HG03469 (cell line): Measurements from ENCODE around the gene WDR75.
"Not testable (repeated sequence)": the region's sequence is repeated elsewhere in the genome, so short reads cannot be mapped to it uniquely, and the experiment has no call there.

Source experiments
- ATAC-seq: cut with Tn5 transposase; IDR thresholded peaks from one replicate; pipeline ENCODE4 v1.9.1; 2021; ENCODE audit warnings: mild to moderate bottlenecking, moderate library complexity, moderate number of reproducible peaks; ENCODE audit not compliant: unreplicated experiment

The WDR75 gene

GRCh38 chr2:189440644-189440946 lies 679 bp upstream of the WDR75 start:
- peak; percentile 17 for ATAC-seq

GRCh38 chr2:189441709-189442074 lies 418 bp downstream of the WDR75 start:
- no peak for ATAC-seq

DNA sequence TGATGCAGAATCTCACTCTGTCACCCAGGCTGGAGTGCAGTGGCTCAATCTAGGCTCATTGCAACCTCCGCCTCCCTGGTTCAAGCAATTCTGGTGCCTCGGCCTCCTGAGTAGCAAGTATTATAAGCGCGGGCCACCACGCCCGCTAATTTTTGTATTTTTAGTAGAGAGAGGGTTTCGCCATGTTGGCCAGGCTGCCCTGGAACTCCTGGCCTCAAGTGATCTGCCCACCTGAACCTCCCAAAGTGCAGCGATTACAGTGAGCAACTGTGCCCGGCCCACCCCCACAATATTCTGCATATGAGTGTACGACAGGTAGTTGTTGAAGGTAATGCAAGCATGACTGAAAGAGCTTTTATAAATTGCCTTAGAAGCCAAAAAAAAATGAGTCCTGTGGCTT lies 1.2 kb downstream of the WDR75 start:
- no peak for ATAC-seq

- peak; percentile 25 for ATAC-seq
These were observed 3.0 kb downstream of the WDR75 start for GRCh38 chr2:189444322-189444721.

- ATAC-seq = no peak
These were observed 5.5 kb downstream of the WDR75 start for GRCh38 chr2:189446780-189447179.

DNA sequence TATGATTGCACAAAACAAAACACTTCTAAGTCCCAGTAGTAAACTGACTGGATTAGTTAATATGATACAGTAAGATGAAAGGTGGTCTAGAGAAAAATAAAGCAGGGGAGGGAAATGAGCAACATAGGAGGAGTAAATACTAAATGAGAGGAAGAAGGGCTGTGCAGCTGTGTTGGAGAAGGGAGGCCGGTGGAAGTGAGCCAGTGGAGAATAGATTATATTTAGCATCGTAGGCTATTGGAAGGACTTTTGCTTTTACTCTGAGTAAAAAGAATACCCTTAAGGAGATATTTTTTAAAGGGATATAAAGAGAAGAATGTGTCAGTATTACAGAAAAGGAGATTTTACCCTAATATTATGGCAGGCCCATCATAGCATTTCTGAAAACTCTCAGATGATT lies 12.7 kb downstream of the WDR75 start:
- ATAC-seq = no peak

DNA sequence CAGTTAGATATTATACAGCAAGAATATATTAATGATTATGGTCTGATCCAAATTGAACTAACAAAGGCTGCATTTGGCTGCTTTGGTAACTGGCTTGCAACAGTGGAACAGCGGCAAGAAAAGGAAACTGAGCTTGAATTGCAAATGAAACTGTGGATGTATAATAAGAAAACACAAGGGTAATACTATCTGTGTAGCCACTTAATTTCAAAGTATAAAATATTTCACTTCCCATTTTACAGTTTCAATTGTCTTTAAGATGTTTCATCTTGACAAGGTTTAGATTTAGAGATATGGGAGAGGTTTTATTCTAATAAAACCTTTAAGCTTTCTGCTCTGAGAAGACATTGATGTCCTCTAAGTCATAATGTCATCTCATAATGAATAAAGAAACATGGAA lies 23.8 kb downstream of the WDR75 start:
- ATAC-seq = no peak

DNA sequence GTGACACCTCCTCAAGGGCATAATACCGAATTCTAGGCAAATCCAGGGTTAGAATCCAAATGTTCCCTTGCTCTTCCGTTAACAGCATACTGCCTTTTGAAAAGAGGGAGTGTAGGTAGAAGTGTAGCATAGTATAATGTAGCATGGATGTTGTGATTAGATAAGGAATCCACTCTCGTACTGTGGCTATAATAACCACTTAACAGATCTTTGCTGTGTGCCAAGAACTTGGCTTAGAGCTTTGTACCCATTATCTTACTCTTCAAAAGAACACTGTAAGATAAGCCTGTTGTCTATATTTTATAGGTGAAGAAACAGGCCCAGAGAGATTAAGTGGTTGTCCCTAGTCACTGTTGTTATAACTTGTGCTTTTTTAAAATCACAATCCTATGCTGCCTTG lies 24.2 kb downstream of the WDR75 start:
- no peak for ATAC-seq

- no peak for ATAC-seq
These were observed 24.8 kb downstream of the WDR75 start for GRCh38 chr2:189466046-189466445.

GRCh38 chr2:189466656-189467055 lies 25.4 kb downstream of the WDR75 start:
- ATAC-seq = no peak

DNA sequence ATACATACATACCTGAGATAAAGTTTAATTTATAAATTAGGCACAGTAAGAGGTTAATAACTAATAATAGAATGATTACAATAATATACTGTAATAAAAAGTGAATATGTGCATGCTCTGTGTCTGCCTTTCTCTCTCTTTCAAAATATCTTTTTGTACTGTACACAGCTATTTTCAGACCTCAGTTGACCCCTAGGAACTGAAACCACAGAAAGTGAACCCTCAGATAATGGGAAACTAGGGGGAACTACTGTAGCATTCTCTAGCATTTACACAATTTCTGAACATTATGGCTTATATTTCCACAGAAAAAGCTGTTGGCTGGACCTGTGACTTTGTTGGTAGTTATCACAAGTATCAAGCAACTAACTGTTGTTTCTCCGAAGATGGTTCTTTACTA lies 25.9 kb downstream of the WDR75 start:
- ATAC-seq = no peak

GRCh38 chr2:189467593-189467992 lies 26.3 kb downstream of the WDR75 start:
- ATAC-seq = no peak

GRCh38 chr2:189474526-189474925 lies 33.3 kb downstream of the WDR75 start:
- no peak for ATAC-seq

- ATAC-seq = no peak
These were observed 36.5 kb downstream of the WDR75 start for GRCh38 chr2:189477756-189478155.

DNA sequence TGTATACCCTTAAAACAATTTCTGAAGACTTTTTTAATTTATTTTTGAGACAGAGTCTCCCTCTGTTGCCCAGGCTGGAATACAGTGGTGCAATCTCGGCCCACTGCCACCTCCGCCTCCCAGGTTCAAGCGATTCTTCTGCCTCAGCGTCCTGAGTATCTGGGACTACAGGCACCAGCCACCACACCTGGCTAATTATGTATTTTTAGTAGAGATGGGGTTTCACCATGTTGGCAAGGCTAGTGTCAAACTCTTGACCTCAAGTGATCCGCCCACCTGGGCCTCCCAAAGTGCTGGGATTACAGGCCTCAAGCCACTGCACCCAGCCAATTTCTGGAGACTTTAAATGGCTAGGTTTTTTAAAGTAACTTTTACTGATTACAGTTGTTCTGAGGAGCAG lies 37.0 kb downstream of the WDR75 start:
- ATAC-seq = not testable (repeated sequence)

GRCh38 chr2:189481071-189481470 lies 39.8 kb downstream of the WDR75 start:
- ATAC-seq = no peak

DNA sequence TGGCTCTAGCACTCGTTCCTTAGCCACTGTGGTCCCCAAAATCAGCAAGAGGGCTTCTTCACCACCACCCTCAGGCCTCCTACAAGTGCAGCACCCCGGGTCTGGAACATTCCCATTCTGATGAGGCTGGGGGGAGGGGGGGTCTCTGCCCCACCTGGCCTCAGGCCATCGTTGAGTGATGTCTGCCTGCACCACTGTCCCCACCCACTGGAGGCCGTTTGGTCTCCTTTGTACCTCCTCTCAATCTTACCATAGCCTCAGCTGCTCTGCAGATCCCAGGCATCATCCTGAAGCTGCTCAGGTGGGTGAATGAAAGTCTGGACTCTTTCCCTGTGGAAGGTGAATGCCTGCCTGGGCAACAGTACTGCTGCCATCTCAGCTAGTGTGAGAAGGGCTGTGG lies 42.3 kb downstream of the WDR75 start:
- no peak for ATAC-seq

- no peak for ATAC-seq
These were observed 42.9 kb downstream of the WDR75 start for GRCh38 chr2:189483980-189484740.

GRCh38 chr2:189485146-189485545 lies 43.9 kb downstream of the WDR75 start:
- ATAC-seq = no peak

DNA sequence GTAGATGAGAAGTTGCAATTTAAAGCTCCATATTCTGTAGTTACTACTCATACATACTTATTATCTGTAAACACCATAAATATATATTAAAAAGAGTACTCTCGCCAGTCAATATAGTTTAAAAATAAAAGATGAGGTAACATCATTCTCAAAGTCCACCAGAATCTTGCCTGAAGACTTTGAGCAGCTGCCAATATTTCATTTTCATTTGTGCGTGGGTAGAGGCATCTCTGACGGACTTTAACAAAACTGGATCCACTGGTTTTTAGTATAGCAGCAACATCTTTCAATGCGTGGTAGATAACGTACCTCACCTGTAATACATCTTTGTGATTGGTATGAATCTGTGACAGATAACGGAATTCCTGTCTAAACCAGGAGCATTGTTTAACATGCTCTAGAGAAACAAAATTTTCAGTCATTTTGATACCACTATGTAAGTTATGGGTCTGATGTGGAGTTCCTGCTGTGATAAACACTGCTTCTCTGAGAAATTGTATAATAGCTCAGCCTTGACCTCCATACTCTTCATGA lies 45.0 kb downstream of the WDR75 start:
- no peak for ATAC-seq

DNA sequence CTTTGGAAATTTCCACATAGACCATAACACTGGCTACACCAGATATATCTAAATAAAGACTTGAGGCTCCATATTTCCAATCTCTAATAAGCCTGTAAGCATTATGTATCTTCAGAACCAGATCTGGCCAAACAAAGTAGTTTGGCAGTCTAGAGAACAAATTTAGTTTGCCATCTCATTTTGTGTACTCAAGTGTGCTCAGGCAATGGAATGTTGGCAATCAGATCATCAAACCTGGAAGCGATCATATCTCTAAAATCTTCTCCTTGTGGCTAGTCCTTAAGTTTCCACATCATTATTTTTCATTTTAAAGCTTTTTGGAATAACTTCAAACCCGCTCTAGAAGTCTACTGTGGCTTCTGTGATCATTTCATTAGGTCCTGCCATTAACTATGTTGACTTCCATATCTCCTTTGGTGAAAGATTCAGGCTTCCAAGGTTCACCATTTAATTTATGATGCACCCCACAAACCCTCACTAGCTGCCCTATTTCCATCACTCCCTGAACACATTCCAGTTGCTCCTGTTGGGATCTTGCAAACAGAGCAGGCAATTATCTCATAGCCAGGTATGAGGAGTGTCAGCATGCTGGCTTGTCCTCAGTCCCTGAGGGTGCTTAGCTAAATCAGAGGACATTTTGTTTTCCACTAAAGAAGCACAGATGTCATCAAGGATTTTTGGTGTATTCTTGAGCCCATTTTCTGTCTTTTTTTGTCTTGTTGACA lies 46.2 kb downstream of the WDR75 start:
- no peak for ATAC-seq

DNA sequence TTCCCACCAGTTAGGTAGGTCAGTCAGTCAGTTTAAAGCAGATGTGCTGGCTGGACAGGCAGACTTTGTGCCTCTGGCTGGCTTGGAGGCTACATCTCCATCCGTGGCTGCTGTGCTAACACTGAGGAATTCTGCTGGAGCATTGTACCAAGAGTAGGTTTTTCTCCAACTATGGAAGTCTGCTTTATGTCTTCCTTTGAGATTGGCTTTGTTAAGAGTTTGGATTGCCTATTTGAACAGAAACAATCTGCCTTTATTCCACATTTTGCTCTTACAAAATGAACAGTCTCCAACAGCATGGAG lies 46.7 kb downstream of the WDR75 start:
- ATAC-seq = no peak

DNA sequence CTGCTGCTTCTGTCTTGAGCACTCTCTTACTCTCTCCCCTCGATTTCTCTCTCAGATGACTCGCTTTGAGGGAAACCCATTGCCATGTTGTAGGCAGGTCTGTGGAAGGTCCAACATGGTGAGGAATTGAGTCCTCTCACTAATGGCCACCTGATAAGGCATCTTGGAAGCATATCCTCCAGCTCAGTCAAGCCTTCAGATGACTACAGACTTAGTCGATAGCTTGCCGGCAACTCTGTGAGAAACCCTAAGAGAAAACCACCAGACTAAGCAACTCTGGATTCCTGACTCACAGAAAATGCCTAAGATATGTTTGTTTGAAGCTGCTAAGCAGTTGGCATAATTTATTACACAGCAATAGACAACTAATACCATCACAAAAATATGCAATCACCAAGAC lies 51.2 kb downstream of the WDR75 start:
- no peak for ATAC-seq
